Stimulated activated CD8-positive, alpha-beta memory T cell treated with anti-CD3 and anti-CD28 coated beads, Interleukin-2, amount 100 ng/mL, for 1 hour (primary cell): ENCODE data around the gene NACC2.

Experiments
- DNase-seq, 2 donors: peaks; one replicate each; pipeline ENCODE4 v3.0.0-alpha.2; 2020; ENCODE audit warnings: low read depth in 2 of 2

The NACC2 gene

GRCh38 chr9:136093346-136093986, 1.6 kb downstream of the NACC2 start:
- DNase-seq, result no peak

- no peak for DNase-seq
Observed at GRCh38 chr9:136092741-136093140, 2.3 kb downstream of the NACC2 start.

GRCh38 chr9:136092353-136092650, 2.8 kb downstream of the NACC2 start:
- DNase-seq, result no peak

GRCh38 chr9:136091582-136092352, 3.3 kb downstream of the NACC2 start:
- DNase-seq, result no peak

GRCh38 chr9:136090768-136091581, 4.1 kb downstream of the NACC2 start:
- DNase-seq, result no peak

- DNase-seq, result no peak
Observed at GRCh38 chr9:136090056-136090735, 4.9 kb downstream of the NACC2 start.

- no peak for DNase-seq
Observed at GRCh38 chr9:136089697-136090045, 5.4 kb downstream of the NACC2 start.

GRCh38 chr9:136088939-136089696, 6.0 kb downstream of the NACC2 start:
- no peak for DNase-seq

- no peak for DNase-seq
Observed at GRCh38 chr9:136088481-136088938, 6.6 kb downstream of the NACC2 start.

- no peak for DNase-seq
Observed at GRCh38 chr9:136087741-136088480, 7.2 kb downstream of the NACC2 start.

- no peak for DNase-seq
Observed at GRCh38 chr9:136086951-136087740, 7.9 kb downstream of the NACC2 start.

- no peak for DNase-seq
Observed at GRCh38 chr9:136086213-136086881, 8.7 kb downstream of the NACC2 start.

- DNase-seq, result no peak
Observed at GRCh38 chr9:136085815-136086212, 9.3 kb downstream of the NACC2 start.

GRCh38 chr9:136084063-136084944, 10.8 kb downstream of the NACC2 start:
- no peak for DNase-seq

GRCh38 chr9:136083558-136084062, 11.5 kb downstream of the NACC2 start:
- no peak for DNase-seq

GRCh38 chr9:136082496-136083361, 12.4 kb downstream of the NACC2 start:
- DNase-seq, result no peak

- no peak for DNase-seq
Observed at GRCh38 chr9:136081826-136082495, 13.1 kb downstream of the NACC2 start.
